ENCODE data around the gene CDC42BPG. TPM values are rescaled to one million over a fixed set of nuclear protein-coding genes. Genes with fewer than 3 reads are reported as not detected.
"Not testable (repeated sequence)": the region's sequence is repeated elsewhere in the genome, so short reads cannot be mapped to it uniquely, and the experiment has no call there.

Gene CDC42BPG
- total RNA-seq, 1 donor from 2014 or later, result 0.35 TPM

DNA sequence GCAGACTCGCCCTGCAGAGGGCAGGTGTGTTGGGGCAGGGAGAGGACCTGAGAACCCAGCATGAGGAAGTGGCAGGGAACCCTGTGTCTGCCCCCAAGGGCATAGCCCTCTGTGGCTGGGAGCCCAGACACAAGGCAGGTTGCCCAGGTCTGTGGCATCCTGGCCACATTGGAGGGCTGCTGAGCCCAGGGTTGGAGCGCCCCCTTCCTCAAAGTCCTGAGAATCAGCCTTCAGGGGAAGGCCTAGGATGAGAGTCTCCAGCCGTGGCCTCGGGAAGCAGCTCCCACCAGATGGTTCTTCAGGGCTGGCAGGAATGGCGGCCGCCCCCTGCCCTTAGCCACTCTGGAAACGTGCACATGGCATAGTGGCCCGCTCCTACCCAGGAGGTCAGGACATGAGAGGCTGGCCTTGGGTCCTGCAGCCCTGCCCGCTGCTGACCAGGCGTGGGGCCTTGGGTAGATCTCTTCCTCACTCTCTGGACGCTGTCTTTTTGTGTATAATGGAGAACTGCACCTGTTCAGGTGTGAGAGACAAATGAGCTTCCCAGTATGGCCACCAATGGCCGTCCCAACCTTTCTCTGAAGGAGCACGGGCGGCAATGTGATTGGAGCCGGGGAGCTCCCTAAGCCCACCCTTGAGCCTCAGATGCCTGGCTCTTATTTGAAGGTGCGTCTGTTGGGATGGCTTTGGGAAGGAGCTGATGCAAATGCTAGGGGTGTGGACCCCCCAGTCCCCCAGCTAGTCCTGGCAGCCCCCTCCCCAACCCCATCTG is 4.6 kb upstream of the CDC42BPG start:
- peak overlapping the region; percentile 12 for H3K27ac Mint-ChIP-seq (ENCODE audit: unreplicated experiment)

GRCh38 chr11:64848214-64848825 is 3.9 kb upstream of the CDC42BPG start:
- Mint-ChIP-seq H3K4me3 (ENCODE audit: unreplicated experiment) (no peak overlapping the region), H3K36me3 (ENCODE audit: low read depth) (no peaks in the 10 kb centered on the region), H3K27ac (ENCODE audit: unreplicated experiment) (peak overlapping the region; percentile 68), H3K4me1 (ENCODE audit: low read depth) (peaks cover 20% of the 10 kb centered on the region), H3K9me3 (ENCODE audit: low read depth) (no peaks in the 10 kb centered on the region), H3K27me3 (ENCODE audit: low read depth) (no peaks in the 10 kb centered on the region)
- DNase-seq (ENCODE audit: low spot score), result no peak
- TF ChIP-seq CTCF (IDR thresholded peaks at IDR 0.05), result no peak

More for the DNA sequence above, 4.6 kb upstream of the CDC42BPG start:
- no peak for DNase-seq (ENCODE audit: low spot score)
- no peaks in the 10 kb centered on the region for H3K9me3 Mint-ChIP-seq (ENCODE audit: low read depth)
- no peaks in the 10 kb centered on the region for H3K36me3 Mint-ChIP-seq (ENCODE audit: low read depth)
- peaks cover 18% of the 10 kb centered on the region for H3K4me1 Mint-ChIP-seq (ENCODE audit: low read depth)
- H3K4me3 Mint-ChIP-seq (ENCODE audit: unreplicated experiment), result no peak overlapping the region
- peak; percentile 37 for TF ChIP-seq CTCF (IDR thresholded peaks at IDR 0.05)
- H3K27me3 Mint-ChIP-seq (ENCODE audit: low read depth), result no peaks in the 10 kb centered on the region

DNA sequence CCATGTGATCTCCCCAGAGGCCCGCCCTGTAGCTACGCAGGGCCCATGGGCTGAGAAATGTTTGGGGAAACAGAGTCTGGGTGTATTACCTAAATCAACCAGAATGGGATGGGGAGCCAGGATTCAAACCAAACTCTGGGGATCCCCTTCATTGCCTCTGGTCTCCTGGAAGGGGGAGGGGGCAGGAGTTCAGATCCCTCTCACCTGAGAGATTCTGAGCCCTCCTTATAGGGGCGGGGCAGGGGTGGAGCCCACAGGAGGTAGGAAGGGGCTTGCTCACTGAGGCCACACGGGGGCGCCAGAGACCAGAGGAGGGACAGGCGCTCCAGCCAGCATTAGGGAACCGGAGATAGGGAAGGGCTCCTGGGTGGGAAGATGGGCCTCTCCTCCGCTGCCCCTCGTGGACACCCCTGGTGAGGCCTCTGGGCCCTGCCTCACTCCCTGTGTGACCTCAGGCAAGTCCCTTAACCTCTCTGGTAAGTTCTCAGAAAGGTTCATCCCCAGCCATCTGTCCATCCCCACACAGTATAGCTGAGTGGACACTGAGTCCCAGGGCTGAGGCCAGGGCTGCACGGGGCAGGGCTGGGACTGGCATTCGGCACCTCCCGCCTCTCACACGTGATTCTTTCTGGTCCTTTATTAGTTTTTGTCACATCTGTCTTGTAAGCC is 2.7 kb upstream of the CDC42BPG start:
- Mint-ChIP-seq H3K4me3 (ENCODE audit: unreplicated experiment) (no peak overlapping the region), H3K27me3 (ENCODE audit: low read depth) (no peaks in the 10 kb centered on the region), H3K9me3 (ENCODE audit: low read depth) (no peaks in the 10 kb centered on the region), H3K27ac (ENCODE audit: unreplicated experiment) (no peak overlapping the region), H3K4me1 (ENCODE audit: low read depth) (peaks cover 24% of the 10 kb centered on the region), H3K36me3 (ENCODE audit: low read depth) (no peaks in the 10 kb centered on the region)
- TF ChIP-seq CTCF (IDR thresholded peaks at IDR 0.05), result peak; percentile 96
- no peak for DNase-seq (ENCODE audit: low spot score)

- not testable (repeated sequence) for H3K9me3 Mint-ChIP-seq (ENCODE audit: low read depth); H3K27ac Mint-ChIP-seq (ENCODE audit: unreplicated experiment); H3K27me3 Mint-ChIP-seq (ENCODE audit: low read depth); DNase-seq (ENCODE audit: low spot score); H3K4me3 Mint-ChIP-seq (ENCODE audit: unreplicated experiment); H3K36me3 Mint-ChIP-seq (ENCODE audit: low read depth)
- peaks cover 15% of the 10 kb centered on the region for H3K4me1 Mint-ChIP-seq (ENCODE audit: low read depth)
These were observed 1.3 kb upstream of the CDC42BPG start for GRCh38 chr11:64845776-64846129.

DNA sequence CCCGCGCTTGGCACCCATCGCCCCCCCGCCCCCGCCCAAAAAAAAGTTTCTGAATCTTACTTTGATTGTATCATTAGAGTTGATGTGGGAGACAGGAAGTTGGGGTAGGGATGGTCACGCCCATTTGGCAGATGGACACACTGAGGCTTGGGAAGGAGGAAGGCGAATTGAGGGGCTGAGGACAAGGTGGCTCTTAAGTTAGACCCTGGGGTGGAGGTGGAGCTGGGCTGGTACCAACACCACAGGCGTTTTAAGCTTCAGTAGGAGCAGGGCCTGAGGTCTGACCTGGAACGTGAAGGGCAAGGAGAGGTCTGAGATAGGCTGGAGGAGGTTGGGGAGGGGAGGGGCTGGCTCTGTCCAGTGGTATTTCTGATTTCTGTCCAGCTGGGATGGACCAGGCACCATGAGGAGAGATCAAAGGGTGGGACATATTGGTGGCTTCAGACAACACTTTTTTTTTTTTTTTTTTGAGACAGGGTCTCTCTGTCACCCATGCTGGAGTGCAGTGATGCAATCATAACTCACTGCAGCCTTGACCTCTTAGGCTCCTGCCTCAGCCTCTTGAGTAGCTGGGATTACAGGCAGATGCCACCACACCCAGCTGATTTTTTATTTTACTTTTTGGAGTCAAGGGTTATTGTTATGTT is 799 bp upstream of the CDC42BPG start:
- Mint-ChIP-seq H3K9me3 (ENCODE audit: low read depth) (no peaks in the 10 kb centered on the region), H3K27ac (ENCODE audit: unreplicated experiment) (peak overlapping the region; percentile 45), H3K4me1 (ENCODE audit: low read depth) (peaks cover 13% of the 10 kb centered on the region), H3K36me3 (ENCODE audit: low read depth) (no peaks in the 10 kb centered on the region), H3K4me3 (ENCODE audit: unreplicated experiment) (peak overlapping the region; percentile 42), H3K27me3 (ENCODE audit: low read depth) (no peaks in the 10 kb centered on the region)
- no peak for TF ChIP-seq CTCF (IDR thresholded peaks at IDR 0.05)
- no peak for DNase-seq (ENCODE audit: low spot score)
